Measurements from ENCODE around the gene CRYBA2.

The CRYBA2 gene

GRCh38 chr2:219022616-219023015 is 29.4 kb upstream of the CRYBA2 start:
- no peak for DNase-seq

GRCh38 chr2:219022041-219022440 is 28.8 kb upstream of the CRYBA2 start:
- no peak for DNase-seq

GRCh38 chr2:219021591-219021990 is 28.4 kb upstream of the CRYBA2 start:
- no peak for DNase-seq

- no peak for DNase-seq
Observed at GRCh38 chr2:219020604-219021365, 27.6 kb upstream of the CRYBA2 start.

GRCh38 chr2:219019436-219019835 is 26.2 kb upstream of the CRYBA2 start:
- DNase-seq: no peak

GRCh38 chr2:219018726-219019125 is 25.5 kb upstream of the CRYBA2 start:
- DNase-seq: no peak

GRCh38 chr2:219018286-219018685 is 25.1 kb upstream of the CRYBA2 start:
- DNase-seq: no peak

- DNase-seq: no peak
Observed at GRCh38 chr2:219017201-219017931, 24.1 kb upstream of the CRYBA2 start.

GRCh38 chr2:219016721-219017120 is 23.5 kb upstream of the CRYBA2 start:
- DNase-seq: no peak

- DNase-seq: no peak
Observed at GRCh38 chr2:219010873-219011272, 17.7 kb upstream of the CRYBA2 start.

- peak; percentile 13 for DNase-seq
Observed at GRCh38 chr2:219010162-219010756, 17.0 kb upstream of the CRYBA2 start.

GRCh38 chr2:219009294-219009693 is 16.1 kb upstream of the CRYBA2 start:
- no peak for DNase-seq

GRCh38 chr2:219003979-219004378 is 10.8 kb upstream of the CRYBA2 start:
- DNase-seq: no peak

- DNase-seq: no peak
Observed at GRCh38 chr2:219003267-219003634, 10.0 kb upstream of the CRYBA2 start.

GRCh38 chr2:219002395-219003266 is 9.4 kb upstream of the CRYBA2 start:
- peak; percentile 43 for DNase-seq

- DNase-seq: no peak
Observed at GRCh38 chr2:219001577-219002394, 8.6 kb upstream of the CRYBA2 start.

- no peak for DNase-seq
Observed at GRCh38 chr2:219001100-219001576, 7.9 kb upstream of the CRYBA2 start.

GRCh38 chr2:219000569-219000960 is 7.3 kb upstream of the CRYBA2 start:
- no peak for DNase-seq

GRCh38 chr2:218999881-219000568 is 6.8 kb upstream of the CRYBA2 start:
- no peak for DNase-seq

GRCh38 chr2:218999021-218999880 is 6.0 kb upstream of the CRYBA2 start:
- DNase-seq: no peak

Measured in CD4-positive, alpha-beta T cell treated with Interleukin-10 for 1 hour (primary cell).